ENCODE results near the gene PDCD1. TPM values are rescaled to one million over a fixed set of nuclear protein-coding genes. Genes with fewer than 3 reads are reported as not detected.
A peak's percentile ranks its signal among the peaks of the same experiment; 100 is the strongest.

PDCD1 gene
- total RNA-seq, 1 donor from 2014 or later, result not detected

DNA sequence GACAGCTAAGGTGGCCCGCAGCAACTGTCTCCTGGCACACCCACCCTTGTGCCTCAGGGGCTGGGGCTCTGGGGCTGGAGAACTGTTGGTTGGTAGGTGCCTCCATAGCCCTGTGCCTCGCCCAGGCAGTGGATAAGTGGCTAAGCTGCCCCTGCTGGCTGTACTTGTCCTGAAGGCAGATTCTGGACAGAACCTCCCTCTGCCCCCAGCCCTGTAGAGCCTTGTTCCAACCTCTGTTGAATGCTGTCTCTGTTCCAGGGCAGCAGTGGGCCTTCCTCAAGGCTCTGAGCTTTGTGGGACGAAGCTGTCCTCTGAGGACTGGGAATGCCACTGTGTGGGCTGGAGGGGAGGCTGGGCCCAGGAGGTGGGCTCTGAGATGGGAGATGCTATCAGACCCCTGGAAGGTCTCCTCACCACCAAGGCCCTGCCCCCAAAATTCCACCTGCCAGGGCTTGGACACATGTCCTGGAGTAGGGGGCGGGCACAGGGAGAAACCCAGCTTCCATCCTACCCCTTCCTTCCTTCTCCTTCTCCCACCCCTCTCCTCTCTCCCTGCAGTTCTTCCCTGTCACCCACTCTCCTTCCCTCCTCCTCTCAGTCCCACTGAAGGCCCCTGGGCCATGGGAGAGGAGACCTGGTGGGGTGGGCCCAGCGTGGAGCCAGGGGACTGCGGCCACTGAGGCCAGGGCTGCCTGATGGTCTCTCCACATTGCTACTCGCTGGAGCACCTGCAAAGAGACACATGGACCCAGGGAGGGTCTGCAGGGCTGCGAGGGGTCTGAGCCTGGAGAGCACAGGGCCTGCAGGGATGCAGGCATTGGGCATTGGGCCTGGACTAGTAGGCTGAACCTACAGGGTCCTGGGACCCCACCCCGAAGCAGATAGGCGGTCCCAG lies 1.7 kb upstream of the PDCD1 start:
- Mint-ChIP-seq H3K27me3 (peaks cover 22% of the 10 kb centered on the region), H3K9me3 (ENCODE audit: low read depth) (peaks cover 3% of the 10 kb centered on the region), H3K27ac (no peak overlapping the region), H3K36me3 (ENCODE audit: insufficient read depth) (no peaks in the 10 kb centered on the region), H3K4me1 (ENCODE audit: low read depth) (no peaks in the 10 kb centered on the region), H3K4me3 (ENCODE audit: low read depth) (no peak overlapping the region)
- TF ChIP-seq, protein P1, sequence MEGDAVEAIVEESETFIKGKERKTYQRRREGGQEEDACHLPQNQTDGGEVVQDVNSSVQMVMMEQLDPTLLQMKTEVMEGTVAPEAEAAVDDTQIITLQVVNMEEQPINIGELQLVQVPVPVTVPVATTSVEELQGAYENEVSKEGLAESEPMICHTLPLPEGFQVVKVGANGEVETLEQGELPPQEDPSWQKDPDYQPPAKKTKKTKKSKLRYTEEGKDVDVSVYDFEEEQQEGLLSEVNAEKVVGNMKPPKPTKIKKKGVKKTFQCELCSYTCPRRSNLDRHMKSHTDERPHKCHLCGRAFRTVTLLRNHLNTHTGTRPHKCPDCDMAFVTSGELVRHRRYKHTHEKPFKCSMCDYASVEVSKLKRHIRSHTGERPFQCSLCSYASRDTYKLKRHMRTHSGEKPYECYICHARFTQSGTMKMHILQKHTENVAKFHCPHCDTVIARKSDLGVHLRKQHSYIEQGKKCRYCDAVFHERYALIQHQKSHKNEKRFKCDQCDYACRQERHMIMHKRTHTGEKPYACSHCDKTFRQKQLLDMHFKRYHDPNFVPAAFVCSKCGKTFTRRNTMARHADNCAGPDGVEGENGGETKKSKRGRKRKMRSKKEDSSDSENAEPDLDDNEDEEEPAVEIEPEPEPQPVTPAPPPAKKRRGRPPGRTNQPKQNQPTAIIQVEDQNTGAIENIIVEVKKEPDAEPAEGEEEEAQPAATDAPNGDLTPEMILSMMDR (IDR thresholded peaks at IDR 0.05; ENCODE audit: unreplicated experiment), result no peak
- DNase-seq (ENCODE audit: low spot score, unreplicated experiment), result no peak

DNA sequence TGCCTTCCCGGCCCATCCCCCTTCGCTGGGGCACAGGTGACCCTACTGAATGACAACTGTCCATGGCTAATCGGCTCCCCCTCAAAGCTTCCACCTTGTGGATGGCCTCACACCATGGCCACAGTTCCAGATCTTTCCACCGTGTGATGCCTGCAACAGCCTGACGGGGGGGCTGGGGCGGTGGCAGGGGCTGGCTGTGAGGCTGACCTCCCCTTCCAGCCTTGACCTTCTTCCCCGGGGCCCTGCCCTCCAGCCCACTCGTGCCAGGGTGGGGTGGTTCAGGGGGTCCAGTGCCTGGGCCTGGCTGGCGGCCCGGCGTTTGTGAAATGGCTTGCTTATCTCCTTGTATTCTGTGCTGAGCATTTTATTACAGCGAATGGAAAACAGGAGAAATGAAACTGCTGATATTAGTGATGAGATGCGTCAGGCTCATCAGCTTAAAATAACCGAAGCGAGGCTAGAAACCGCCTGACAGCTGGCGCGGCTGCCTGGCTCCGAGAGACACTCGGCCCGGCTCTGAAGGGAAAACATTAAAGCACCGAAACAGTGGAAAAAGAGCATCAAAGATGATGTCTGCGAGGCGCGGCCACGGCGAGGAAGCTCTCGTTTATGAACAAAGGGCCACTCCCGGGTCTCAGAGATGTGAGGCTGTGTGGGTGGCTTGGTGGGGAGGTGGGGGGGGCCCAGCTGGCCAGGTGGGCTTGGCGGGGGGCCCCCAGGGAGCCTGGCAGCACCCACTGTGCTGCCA lies 916 bp upstream of the PDCD1 start:
- DNase-seq (ENCODE audit: low spot score, unreplicated experiment), result no peak
- no peaks in the 10 kb centered on the region for H3K4me1 Mint-ChIP-seq (ENCODE audit: low read depth)
- H3K9me3 Mint-ChIP-seq (ENCODE audit: low read depth), result peaks cover 3% of the 10 kb centered on the region
- peaks cover 14% of the 10 kb centered on the region for H3K27me3 Mint-ChIP-seq
- TF ChIP-seq, protein P1 (IDR thresholded peaks at IDR 0.05; ENCODE audit: unreplicated experiment), result peak; percentile 21
- H3K4me3 Mint-ChIP-seq (ENCODE audit: low read depth), result no peak overlapping the region
- H3K36me3 Mint-ChIP-seq (ENCODE audit: insufficient read depth), result no peaks in the 10 kb centered on the region
- no peak overlapping the region for H3K27ac Mint-ChIP-seq

DNA sequence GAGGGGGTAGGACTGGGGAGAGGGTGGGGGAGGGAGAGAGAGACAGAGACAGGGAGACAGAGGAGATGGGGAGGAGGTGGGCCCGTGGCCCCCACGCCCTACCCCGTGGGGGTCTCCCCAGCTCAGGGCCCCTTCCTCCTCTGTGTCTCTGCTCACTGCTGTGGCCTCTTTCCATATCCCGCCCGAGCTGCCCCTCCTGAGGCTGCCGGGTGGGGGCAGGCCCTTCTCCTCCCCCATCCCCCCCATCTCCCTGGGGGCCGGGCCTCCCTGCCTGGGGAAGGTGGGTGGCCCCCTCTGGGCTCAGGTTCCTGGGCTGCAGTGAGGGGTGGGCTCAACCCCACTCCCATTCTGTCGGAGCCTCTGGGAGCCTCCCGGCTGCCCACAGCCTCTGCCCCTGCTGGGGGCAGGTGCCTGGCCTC lies 332 bp upstream of the PDCD1 start:
- no peak for DNase-seq (ENCODE audit: low spot score, unreplicated experiment)
- Mint-ChIP-seq H3K9me3 (ENCODE audit: low read depth) (no peaks in the 10 kb centered on the region), H3K4me3 (ENCODE audit: low read depth) (no peak overlapping the region), H3K27me3 (peaks cover 9% of the 10 kb centered on the region), H3K27ac (no peak overlapping the region), H3K36me3 (ENCODE audit: insufficient read depth) (no peaks in the 10 kb centered on the region), H3K4me1 (ENCODE audit: low read depth) (no peaks in the 10 kb centered on the region)
- TF ChIP-seq, protein P1 (IDR thresholded peaks at IDR 0.05; ENCODE audit: unreplicated experiment), result no peak

DNA sequence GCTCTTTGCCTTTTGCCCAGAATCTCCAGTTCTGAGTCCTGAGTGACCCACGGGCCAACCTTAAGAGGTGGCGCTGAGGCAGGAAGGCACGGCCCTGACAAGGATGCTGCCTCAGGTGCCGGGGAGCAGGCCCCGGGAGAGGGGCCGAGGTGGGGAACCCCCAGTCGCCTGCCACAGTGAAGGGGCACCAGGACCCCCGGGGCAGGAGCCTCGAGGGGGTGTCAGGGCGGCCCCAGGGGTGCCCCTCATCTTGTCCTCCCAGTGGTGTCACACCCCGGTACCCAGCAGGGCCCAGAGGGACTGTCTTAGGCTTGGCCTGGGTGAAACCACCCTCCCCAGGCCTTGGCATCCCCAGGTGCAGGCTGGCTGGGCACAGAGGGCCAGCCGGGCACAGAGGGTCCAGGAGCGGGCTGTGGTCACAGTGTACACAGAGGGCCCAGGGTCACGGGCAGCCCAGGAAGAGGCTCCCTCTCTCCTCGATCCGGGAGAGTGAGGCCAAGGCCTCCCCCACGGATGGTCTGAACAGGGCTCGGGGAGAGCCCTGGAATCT lies 1.0 kb downstream of the PDCD1 start:
- TF ChIP-seq, protein P1 (IDR thresholded peaks at IDR 0.05; ENCODE audit: unreplicated experiment), result no peak
- Mint-ChIP-seq H3K27me3 (peaks cover 5% of the 10 kb centered on the region), H3K4me3 (ENCODE audit: low read depth) (no peak overlapping the region), H3K27ac (no peak overlapping the region), H3K36me3 (ENCODE audit: insufficient read depth) (no peaks in the 10 kb centered on the region), H3K4me1 (ENCODE audit: low read depth) (no peaks in the 10 kb centered on the region), H3K9me3 (ENCODE audit: low read depth) (no peaks in the 10 kb centered on the region)
- no peak for DNase-seq (ENCODE audit: low spot score, unreplicated experiment)

DNA sequence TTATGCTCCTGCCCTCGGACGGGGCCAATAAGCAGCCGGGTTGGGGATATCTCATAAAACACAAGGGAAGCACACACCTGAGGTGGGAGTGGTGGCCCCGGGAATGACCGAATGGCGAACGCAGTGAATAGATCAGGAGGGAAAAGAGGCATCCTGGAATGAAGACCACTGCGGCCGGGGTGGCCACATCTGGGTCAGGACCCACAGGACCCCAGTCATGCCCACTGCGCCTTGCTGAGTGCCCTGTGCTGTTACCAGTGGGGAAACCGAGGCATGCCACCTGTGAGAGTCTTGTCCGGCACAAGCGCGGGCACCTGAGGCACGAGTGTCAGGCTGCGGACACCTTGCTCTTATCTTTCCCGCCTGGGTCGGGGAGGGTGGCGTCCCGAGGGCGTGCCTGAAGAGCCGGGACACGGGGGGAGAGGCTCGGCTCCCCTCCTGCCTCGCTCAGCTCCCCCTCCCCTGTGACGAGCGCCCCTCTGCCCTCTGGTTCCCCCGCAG lies 1.6 kb downstream of the PDCD1 start:
- Mint-ChIP-seq H3K27ac (no peak overlapping the region), H3K4me1 (ENCODE audit: low read depth) (no peaks in the 10 kb centered on the region), H3K4me3 (ENCODE audit: low read depth) (no peak overlapping the region), H3K9me3 (ENCODE audit: low read depth) (no peaks in the 10 kb centered on the region), H3K27me3 (peaks cover 5% of the 10 kb centered on the region), H3K36me3 (ENCODE audit: insufficient read depth) (no peaks in the 10 kb centered on the region)
- no peak for DNase-seq (ENCODE audit: low spot score, unreplicated experiment)
- TF ChIP-seq, protein P1 (IDR thresholded peaks at IDR 0.05; ENCODE audit: unreplicated experiment), result no peak

Measured in progenitor cell of endocrine pancreas (in vitro differentiated cells).